ENCODE results near the gene LSMEM2.

DNA sequence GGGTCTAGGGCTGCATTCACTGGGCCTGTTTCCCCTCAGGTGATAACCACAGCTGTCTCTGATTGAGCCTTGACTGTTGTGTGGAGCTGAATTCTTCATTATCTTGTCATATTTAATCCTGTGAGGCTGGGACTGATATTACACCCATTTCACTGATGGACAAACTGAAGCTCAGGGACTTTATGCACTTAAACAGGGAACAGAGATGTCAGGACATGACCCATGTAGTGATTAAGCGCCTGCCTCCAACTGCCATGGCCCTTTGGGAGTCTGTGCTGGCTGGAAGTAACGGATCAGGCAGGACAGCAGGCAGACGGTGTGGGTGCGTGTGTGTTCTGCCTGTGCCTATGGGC, 35.4 kb upstream of the LSMEM2 start:
- TF ChIP-seq, protein P1, sequence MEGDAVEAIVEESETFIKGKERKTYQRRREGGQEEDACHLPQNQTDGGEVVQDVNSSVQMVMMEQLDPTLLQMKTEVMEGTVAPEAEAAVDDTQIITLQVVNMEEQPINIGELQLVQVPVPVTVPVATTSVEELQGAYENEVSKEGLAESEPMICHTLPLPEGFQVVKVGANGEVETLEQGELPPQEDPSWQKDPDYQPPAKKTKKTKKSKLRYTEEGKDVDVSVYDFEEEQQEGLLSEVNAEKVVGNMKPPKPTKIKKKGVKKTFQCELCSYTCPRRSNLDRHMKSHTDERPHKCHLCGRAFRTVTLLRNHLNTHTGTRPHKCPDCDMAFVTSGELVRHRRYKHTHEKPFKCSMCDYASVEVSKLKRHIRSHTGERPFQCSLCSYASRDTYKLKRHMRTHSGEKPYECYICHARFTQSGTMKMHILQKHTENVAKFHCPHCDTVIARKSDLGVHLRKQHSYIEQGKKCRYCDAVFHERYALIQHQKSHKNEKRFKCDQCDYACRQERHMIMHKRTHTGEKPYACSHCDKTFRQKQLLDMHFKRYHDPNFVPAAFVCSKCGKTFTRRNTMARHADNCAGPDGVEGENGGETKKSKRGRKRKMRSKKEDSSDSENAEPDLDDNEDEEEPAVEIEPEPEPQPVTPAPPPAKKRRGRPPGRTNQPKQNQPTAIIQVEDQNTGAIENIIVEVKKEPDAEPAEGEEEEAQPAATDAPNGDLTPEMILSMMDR (IDR thresholded peaks at IDR 0.05), result no peak
- peak in 1 of 4 donors; percentile 33 for TF ChIP-seq POLR2A (IDR thresholded peaks at IDR 0.05)
